ENCODE data around the gene ZNF484. TPM values are rescaled to one million over a fixed set of nuclear protein-coding genes. Genes with fewer than 3 reads are reported as not detected.
"Not testable (repeated sequence)": the region's sequence is repeated elsewhere in the genome, so short reads cannot be mapped to it uniquely, and the experiment has no call there.

The ZNF484 gene
- total RNA-seq, 1 donor from 2014 or later = 10.2 TPM

- Histone ChIP-seq H3K36me3 (ENCODE audit: control insufficient read depth, insufficient read depth, low read length) (no peaks in the 10 kb centered on the region), H3K27me3 (ENCODE audit: control insufficient read depth, insufficient read depth, low read length) (peaks cover 9% of the 10 kb centered on the region), H3K4me3 (ENCODE audit: low read depth, low read length) (no peak overlapping the region)
- DNase-seq (ENCODE audit: low read depth) = no peak
- no peak for TF ChIP-seq CTCF (IDR thresholded peaks at IDR 0.05; ENCODE audit: insufficient read depth, low read length, poor library complexity, severe bottlenecking)
These were observed 10.1 kb upstream of the ZNF484 start for GRCh38 chr9:92887880-92888338.

GRCh38 chr9:92886846-92887610 lies 9.2 kb upstream of the ZNF484 start:
- not testable (repeated sequence) for DNase-seq (ENCODE audit: low read depth); H3K4me3 ChIP-seq (ENCODE audit: low read depth, low read length); H3K27me3 ChIP-seq (ENCODE audit: control insufficient read depth, insufficient read depth, low read length); H3K36me3 ChIP-seq (ENCODE audit: control insufficient read depth, insufficient read depth, low read length)

- not testable (repeated sequence) for H3K36me3 ChIP-seq (ENCODE audit: control insufficient read depth, insufficient read depth, low read length); H3K27me3 ChIP-seq (ENCODE audit: control insufficient read depth, insufficient read depth, low read length); H3K4me3 ChIP-seq (ENCODE audit: low read depth, low read length); DNase-seq (ENCODE audit: low read depth)
These were observed 6.0 kb upstream of the ZNF484 start for GRCh38 chr9:92883666-92884405.

GRCh38 chr9:92882276-92882675 lies 4.4 kb upstream of the ZNF484 start:
- no peak for DNase-seq (ENCODE audit: low read depth)
- Histone ChIP-seq H3K27me3 (ENCODE audit: control insufficient read depth, insufficient read depth, low read length) (peaks cover under 1% of the 10 kb centered on the region), H3K36me3 (ENCODE audit: control insufficient read depth, insufficient read depth, low read length) (no peaks in the 10 kb centered on the region), H3K4me3 (ENCODE audit: low read depth, low read length) (no peak overlapping the region)
- TF ChIP-seq CTCF (IDR thresholded peaks at IDR 0.05; ENCODE audit: insufficient read depth, low read length, poor library complexity, severe bottlenecking) = no peak

- no peak for DNase-seq (ENCODE audit: low read depth)
- no peak for TF ChIP-seq CTCF (IDR thresholded peaks at IDR 0.05; ENCODE audit: insufficient read depth, low read length, poor library complexity, severe bottlenecking)
- H3K27me3 ChIP-seq (ENCODE audit: control insufficient read depth, insufficient read depth, low read length) = no peaks in the 10 kb centered on the region
- H3K36me3 ChIP-seq (ENCODE audit: control insufficient read depth, insufficient read depth, low read length) = no peaks in the 10 kb centered on the region
- no peak overlapping the region for H3K4me3 ChIP-seq (ENCODE audit: low read depth, low read length)
These were observed 2.5 kb downstream of the ZNF484 start for GRCh38 chr9:92875373-92875772.

- no peak for DNase-seq (ENCODE audit: low read depth)
- H3K36me3 ChIP-seq (ENCODE audit: control insufficient read depth, insufficient read depth, low read length) = no peaks in the 10 kb centered on the region
- no peak overlapping the region for H3K4me3 ChIP-seq (ENCODE audit: low read depth, low read length)
- H3K27me3 ChIP-seq (ENCODE audit: control insufficient read depth, insufficient read depth, low read length) = no peaks in the 10 kb centered on the region
- TF ChIP-seq CTCF (IDR thresholded peaks at IDR 0.05; ENCODE audit: insufficient read depth, low read length, poor library complexity, severe bottlenecking) = no peak
These were observed 7.5 kb downstream of the ZNF484 start for GRCh38 chr9:92870289-92870688.

GRCh38 chr9:92866600-92866999 lies 11.2 kb downstream of the ZNF484 start:
- not testable (repeated sequence) for H3K36me3 ChIP-seq (ENCODE audit: control insufficient read depth, insufficient read depth, low read length); H3K4me3 ChIP-seq (ENCODE audit: low read depth, low read length); DNase-seq (ENCODE audit: low read depth); H3K27me3 ChIP-seq (ENCODE audit: control insufficient read depth, insufficient read depth, low read length)
